ENCODE results near the gene ROPN1L. TPM values are rescaled to one million over a fixed set of nuclear protein-coding genes. Genes with fewer than 3 reads are reported as not detected.
"Not testable (repeated sequence)": the region's sequence is repeated elsewhere in the genome, so short reads cannot be mapped to it uniquely, and the experiment has no call there.

Gene ROPN1L
- total and polyA plus RNA-seq, 7 experiments from 2014 or later: 0.32 to 2.6 (median 1.4) TPM

DNA sequence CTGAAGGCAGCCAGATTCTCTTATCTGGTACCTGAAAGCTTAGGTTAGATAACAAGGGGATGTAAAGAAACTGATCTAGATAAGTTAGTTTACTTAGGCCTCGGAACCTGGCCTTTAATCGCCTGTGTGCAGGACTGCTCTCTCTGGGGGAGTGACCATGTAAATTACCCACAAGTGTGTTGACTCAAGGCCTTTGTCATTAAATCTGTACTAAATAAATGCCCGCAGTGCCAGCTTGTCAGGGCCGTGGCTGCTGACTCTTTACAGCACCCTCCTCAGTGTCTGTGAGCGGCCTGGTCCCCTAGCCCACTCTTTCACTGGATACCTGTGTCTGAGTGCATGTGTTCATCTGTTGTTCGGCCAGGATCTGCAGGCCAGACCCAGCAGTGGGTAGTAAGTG is 52.8 kb downstream of the ROPN1L start:
- Mint-ChIP-seq H3K9me3 (peaks cover 0 to 21% (median 11%) of the 10 kb centered on the region in 11 donors), H3K36me3 (peaks cover 2 to 17% (median 5%) of the 10 kb centered on the region in 5 donors), H3K4me1 (peaks cover 5 to 15% (median 10%) of the 10 kb centered on the region in 7 donors)
- H3K4me3 ChIP-seq (ENCODE audit: low read length); H3K9me3 ChIP-seq (ENCODE audit: control insufficient read depth in 2 of 3, low read length in 3 of 3); H3K4me1 ChIP-seq (ENCODE audit: control insufficient read depth in 2 of 2, insufficient read depth in 2 of 2, low read length in 2 of 2); ATAC-seq; DNase-seq; H3K36me3 ChIP-seq (ENCODE audit: control insufficient read depth in 2 of 3, insufficient read depth in 3 of 3, low read length in 3 of 3); H3K27me3 Mint-ChIP-seq; H3K27ac ChIP-seq (ENCODE audit: low read depth, low read length); intact Hi-C loops (cut with micrococcal nuclease); H3K27me3 ChIP-seq (ENCODE audit: control insufficient read depth in 2 of 2, insufficient read depth in 2 of 2, low read length in 2 of 2); H3K4me3 Mint-ChIP-seq; POLR2A ChIA-PET; H3K27ac Mint-ChIP-seq: not testable (repeated sequence)
- CTCF ChIA-PET: interaction anchor here (1.6 kb wide), 1 partner anchor 10 kb away, joined by 4 read pairs; no protein-coding TSS in a partner anchor

GRCh38 chr5:10497554-10497953 is 55.9 kb downstream of the ROPN1L start:
- H3K36me3 Mint-ChIP-seq: peaks cover 2 to 17% (median 5%) of the 10 kb centered on the region in 5 donors
- intact Hi-C loops (cut with micrococcal nuclease): no loop called here
- no peak overlapping the region for H3K27ac Mint-ChIP-seq
- H3K4me1 Mint-ChIP-seq: no peaks in the 10 kb centered on the region
- no peaks in the 10 kb centered on the region for H3K27me3 Mint-ChIP-seq
- peaks cover 0 to 5% (median 0%) of the 10 kb centered on the region in 3 experiments for H3K9me3 ChIP-seq (ENCODE audit: control insufficient read depth in 2 of 3, low read length in 3 of 3)
- H3K4me1 ChIP-seq (ENCODE audit: control insufficient read depth in 2 of 2, insufficient read depth in 2 of 2, low read length in 2 of 2): no peaks in the 10 kb centered on the region
- peaks cover 0 to 21% (median 11%) of the 10 kb centered on the region in 11 donors for H3K9me3 Mint-ChIP-seq
- DNase-seq: no peak
- ChIA-PET POLR2A (no interaction called here), CTCF (no interaction called here)
- no peaks in the 10 kb centered on the region for H3K36me3 ChIP-seq (ENCODE audit: control insufficient read depth in 2 of 3, insufficient read depth in 3 of 3, low read length in 3 of 3)
- no peaks in the 10 kb centered on the region for H3K27me3 ChIP-seq (ENCODE audit: control insufficient read depth in 2 of 2, insufficient read depth in 2 of 2, low read length in 2 of 2)
- no peak overlapping the region for H3K27ac ChIP-seq (ENCODE audit: low read depth, low read length)
- H3K4me3 Mint-ChIP-seq: no peak overlapping the region
- ATAC-seq: no peak
- no peak overlapping the region for H3K4me3 ChIP-seq (ENCODE audit: low read length)

GRCh38 chr5:10498350-10498749 is 56.7 kb downstream of the ROPN1L start:
- Mint-ChIP-seq H3K9me3 (peaks cover 0 to 21% (median 11%) of the 10 kb centered on the region in 11 donors), H3K4me3 (no peak overlapping the region), H3K27me3 (no peaks in the 10 kb centered on the region), H3K4me1 (no peaks in the 10 kb centered on the region), H3K36me3 (peaks cover 2 to 17% (median 5%) of the 10 kb centered on the region in 5 donors), H3K27ac (no peak overlapping the region)
- intact Hi-C loops (cut with micrococcal nuclease): no loop called here
- H3K4me1 ChIP-seq (ENCODE audit: control insufficient read depth in 2 of 2, insufficient read depth in 2 of 2, low read length in 2 of 2): no peaks in the 10 kb centered on the region
- no peak for ATAC-seq
- DNase-seq: no peak
- no peaks in the 10 kb centered on the region for H3K36me3 ChIP-seq (ENCODE audit: control insufficient read depth in 2 of 3, insufficient read depth in 3 of 3, low read length in 3 of 3)
- ChIA-PET CTCF (interaction anchor here (0.7 kb wide), 1 partner anchor 1039 kb away, joined by 3 read pairs; no protein-coding TSS in a partner anchor), POLR2A (no interaction called here)
- H3K4me3 ChIP-seq (ENCODE audit: low read length): no peak overlapping the region
- H3K27ac ChIP-seq (ENCODE audit: low read depth, low read length): no peak overlapping the region
- no peaks in the 10 kb centered on the region for H3K27me3 ChIP-seq (ENCODE audit: control insufficient read depth in 2 of 2, insufficient read depth in 2 of 2, low read length in 2 of 2)
- peaks cover 0 to 5% (median 0%) of the 10 kb centered on the region in 3 experiments for H3K9me3 ChIP-seq (ENCODE audit: control insufficient read depth in 2 of 3, low read length in 3 of 3)

GRCh38 chr5:10499066-10499465 is 57.4 kb downstream of the ROPN1L start:
- Histone ChIP-seq H3K27ac (ENCODE audit: low read depth, low read length) (no peak overlapping the region), H3K4me3 (ENCODE audit: low read length) (no peak overlapping the region), H3K9me3 (ENCODE audit: control insufficient read depth in 2 of 3, low read length in 3 of 3) (peaks cover 0 to 2% (median 0%) of the 10 kb centered on the region in 3 experiments), H3K4me1 (ENCODE audit: control insufficient read depth in 2 of 2, insufficient read depth in 2 of 2, low read length in 2 of 2) (no peaks in the 10 kb centered on the region), H3K36me3 (ENCODE audit: control insufficient read depth in 2 of 3, insufficient read depth in 3 of 3, low read length in 3 of 3) (no peaks in the 10 kb centered on the region), H3K27me3 (ENCODE audit: control insufficient read depth in 2 of 2, insufficient read depth in 2 of 2, low read length in 2 of 2) (no peaks in the 10 kb centered on the region)
- no peaks in the 10 kb centered on the region for H3K4me1 Mint-ChIP-seq
- H3K27ac Mint-ChIP-seq: no peak overlapping the region
- H3K4me3 Mint-ChIP-seq: no peak overlapping the region
- DNase-seq (no peak), ATAC-seq (no peak)
- CTCF ChIA-PET: no interaction called here
- H3K27me3 Mint-ChIP-seq: no peaks in the 10 kb centered on the region
- H3K9me3 Mint-ChIP-seq: peaks cover 0 to 18% (median 8%) of the 10 kb centered on the region in 11 donors
- peaks cover 2 to 16% (median 5%) of the 10 kb centered on the region in 5 donors for H3K36me3 Mint-ChIP-seq
- intact Hi-C loops (cut with micrococcal nuclease): no loop called here
- POLR2A ChIA-PET: no interaction called here

GRCh38 chr5:10499776-10500175 is 58.1 kb downstream of the ROPN1L start:
- Histone ChIP-seq H3K27ac (ENCODE audit: low read depth, low read length) (no peak overlapping the region), H3K9me3 (ENCODE audit: control insufficient read depth in 2 of 3, low read length in 3 of 3) (no peaks in the 10 kb centered on the region), H3K4me3 (ENCODE audit: low read length) (no peak overlapping the region), H3K27me3 (ENCODE audit: control insufficient read depth in 2 of 2, insufficient read depth in 2 of 2, low read length in 2 of 2) (no peaks in the 10 kb centered on the region), H3K4me1 (ENCODE audit: control insufficient read depth in 2 of 2, insufficient read depth in 2 of 2, low read length in 2 of 2) (no peaks in the 10 kb centered on the region), H3K36me3 (ENCODE audit: control insufficient read depth in 2 of 3, insufficient read depth in 3 of 3, low read length in 3 of 3) (no peaks in the 10 kb centered on the region)
- Mint-ChIP-seq H3K4me3 (no peak overlapping the region), H3K36me3 (peaks cover 0 to 9% (median 5%) of the 10 kb centered on the region in 5 donors), H3K4me1 (no peaks in the 10 kb centered on the region), H3K9me3 (peaks cover 0 to 11% (median 4%) of the 10 kb centered on the region in 11 donors), H3K27ac (no peak overlapping the region), H3K27me3 (no peaks in the 10 kb centered on the region)
- ATAC-seq (no peak), DNase-seq (no peak)
- ChIA-PET CTCF (no interaction called here), POLR2A (no interaction called here)
- intact Hi-C loops (cut with micrococcal nuclease): no loop called here

DNA sequence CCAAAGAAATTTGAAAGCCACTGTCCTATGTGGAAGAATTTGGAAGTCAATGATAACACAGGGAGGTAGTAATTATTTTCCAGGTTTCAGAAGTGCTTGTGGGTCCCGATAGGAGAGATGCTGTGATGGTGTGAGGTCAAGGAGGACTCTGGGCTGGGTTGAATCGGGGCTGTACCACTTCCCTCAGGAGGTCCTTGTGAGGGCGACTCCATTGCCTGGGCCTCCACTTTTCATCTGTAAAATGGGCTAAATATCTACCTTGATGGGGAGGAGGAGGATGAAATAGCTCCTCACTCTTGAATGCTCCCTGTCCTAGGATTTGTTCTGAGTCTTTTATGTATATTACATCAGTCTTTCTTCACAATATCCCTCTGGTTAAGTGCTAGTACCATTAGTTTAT is 59.0 kb downstream of the ROPN1L start:
- CTCF ChIA-PET: interaction anchor here (0.7 kb wide), 1 partner anchor 42 kb away, joined by 3 read pairs; no protein-coding TSS in a partner anchor

GRCh38 chr5:10501554-10502075 is 59.9 kb downstream of the ROPN1L start:
- Mint-ChIP-seq H3K9me3 (peaks cover 0 to 2% (median 0%) of the 10 kb centered on the region in 11 donors), H3K4me3 (no peak overlapping the region), H3K27me3 (no peaks in the 10 kb centered on the region), H3K36me3 (no peaks in the 10 kb centered on the region), H3K4me1 (peaks cover 0 to 1% (median 0%) of the 10 kb centered on the region in 7 donors), H3K27ac (no peak overlapping the region)
- H3K9me3 ChIP-seq (ENCODE audit: control insufficient read depth in 2 of 3, low read length in 3 of 3): no peaks in the 10 kb centered on the region
- no peaks in the 10 kb centered on the region for H3K4me1 ChIP-seq (ENCODE audit: control insufficient read depth in 2 of 2, insufficient read depth in 2 of 2, low read length in 2 of 2)
- POLR2A ChIA-PET: no interaction called here
- intact Hi-C loops (cut with micrococcal nuclease): no loop called here
- no peak for DNase-seq
- H3K27me3 ChIP-seq (ENCODE audit: control insufficient read depth in 2 of 2, insufficient read depth in 2 of 2, low read length in 2 of 2): no peaks in the 10 kb centered on the region
- no peaks in the 10 kb centered on the region for H3K36me3 ChIP-seq (ENCODE audit: control insufficient read depth in 2 of 3, insufficient read depth in 3 of 3, low read length in 3 of 3)
- no peak overlapping the region for H3K27ac ChIP-seq (ENCODE audit: low read depth, low read length)
- no peak overlapping the region for H3K4me3 ChIP-seq (ENCODE audit: low read length)
- ATAC-seq: no peak
- CTCF ChIA-PET: no interaction called here

More for the DNA sequence above, 59.0 kb downstream of the ROPN1L start:
- H3K9me3 Mint-ChIP-seq: peaks cover 0 to 5% (median 0%) of the 10 kb centered on the region in 11 donors
- H3K36me3 Mint-ChIP-seq: peaks cover 0 to 6% (median 0%) of the 10 kb centered on the region in 5 donors
- intact Hi-C loops (cut with micrococcal nuclease): no loop called here
- POLR2A ChIA-PET: no interaction called here
- peaks cover 0 to 1% (median 0%) of the 10 kb centered on the region in 7 donors for H3K4me1 Mint-ChIP-seq
- no peak overlapping the region for H3K4me3 ChIP-seq (ENCODE audit: low read length)
- H3K27me3 ChIP-seq (ENCODE audit: control insufficient read depth in 2 of 2, insufficient read depth in 2 of 2, low read length in 2 of 2): no peaks in the 10 kb centered on the region
- H3K27me3 Mint-ChIP-seq: no peaks in the 10 kb centered on the region
- no peak overlapping the region for H3K4me3 Mint-ChIP-seq
- DNase-seq (no peak), ATAC-seq (no peak)
- no peak overlapping the region for H3K27ac Mint-ChIP-seq
- H3K36me3 ChIP-seq (ENCODE audit: control insufficient read depth in 2 of 3, insufficient read depth in 3 of 3, low read length in 3 of 3): no peaks in the 10 kb centered on the region
- no peaks in the 10 kb centered on the region for H3K9me3 ChIP-seq (ENCODE audit: control insufficient read depth in 2 of 3, low read length in 3 of 3)
- H3K27ac ChIP-seq (ENCODE audit: low read depth, low read length): no peak overlapping the region
- no peaks in the 10 kb centered on the region for H3K4me1 ChIP-seq (ENCODE audit: control insufficient read depth in 2 of 2, insufficient read depth in 2 of 2, low read length in 2 of 2)
